ENCODE results near the gene PIGQ. TPM values are rescaled to one million over a fixed set of nuclear protein-coding genes. Genes with fewer than 3 reads are reported as not detected.
A peak's percentile ranks its signal among the peaks of the same experiment; 100 is the strongest.

Gene PIGQ
- total RNA-seq, 5 donors from 2014 or later (not counting 1 experiment from before 2014, with no cell fraction given), result 38.2 to 86.9 (median 63.1) TPM

GRCh38 chr16:549544-550263, 20.1 kb upstream of the PIGQ start:
- CTCF ChIA-PET, result no interaction called here
- peaks cover 0 to 11% of the 10 kb centered on the region in 2 experiments for H3K4me1 ChIP-seq (ENCODE audit: control insufficient read depth in 1 of 2, extremely low read depth in 1 of 2, insufficient read depth in 2 of 2, low read length in 2 of 2)

GRCh38 chr16:551210-551609, 18.6 kb upstream of the PIGQ start:
- H3K27ac ChIP-seq (ENCODE audit: low read length), result no peak overlapping the region
- DNase-seq, result no peak
- 96% methylated on average over 28 of the region's 28 CpGs for WGBS (ENCODE audit: insufficient coverage)
- no peak for ATAC-seq (replicated peaks in 1 of 4)
- H3K36me3 Mint-ChIP-seq, result peaks cover 3% of the 10 kb centered on the region
- no peaks in the 10 kb centered on the region for H3K9me3 Mint-ChIP-seq
- peaks cover 19 to 27% of the 10 kb centered on the region in 2 donors for H3K36me3 ChIP-seq (ENCODE audit: control insufficient read depth in 2 of 2, extremely low read depth in 1 of 2, insufficient read depth in 1 of 2, low read length in 1 of 2)
- H3K4me3 Mint-ChIP-seq, result no peak overlapping the region
- peaks cover 0 to 11% of the 10 kb centered on the region in 2 experiments for H3K4me1 ChIP-seq (ENCODE audit: control insufficient read depth in 1 of 2, extremely low read depth in 1 of 2, insufficient read depth in 2 of 2, low read length in 2 of 2)
- ChIA-PET CTCF (no interaction called here), POLR2A (no interaction called here)
- H3K9me3 ChIP-seq, result no peaks in the 10 kb centered on the region
- no peaks in the 10 kb centered on the region for H3K4me1 Mint-ChIP-seq
- H3K4me3 ChIP-seq (ENCODE audit: control insufficient read depth in 1 of 2, extremely low read depth in 1 of 2, low read length in 1 of 2), result no peak overlapping the region
- H3K27me3 ChIP-seq (replicated peaks in 1 of 2; ENCODE audit: control insufficient read depth in 2 of 2, extremely low read depth in 1 of 2, insufficient read depth in 2 of 2, low read length in 1 of 2), result no peaks in the 10 kb centered on the region
- H3K27ac Mint-ChIP-seq, result no peak overlapping the region
- H3K27me3 Mint-ChIP-seq, result no peaks in the 10 kb centered on the region

More at GRCh38 chr16:549544-550263, 20.1 kb upstream of the PIGQ start:
- 98% methylated on average over 50 of the region's 54 CpGs for WGBS (ENCODE audit: insufficient coverage)
- Histone ChIP-seq H3K36me3 (ENCODE audit: control insufficient read depth in 2 of 2, extremely low read depth in 1 of 2, insufficient read depth in 1 of 2, low read length in 1 of 2) (peaks cover 19 to 27% of the 10 kb centered on the region in 2 donors), H3K27ac (ENCODE audit: low read length) (no peak overlapping the region), H3K27me3 (replicated peaks in 1 of 2; ENCODE audit: control insufficient read depth in 2 of 2, extremely low read depth in 1 of 2, insufficient read depth in 2 of 2, low read length in 1 of 2) (no peaks in the 10 kb centered on the region), H3K9me3 (no peaks in the 10 kb centered on the region), H3K4me3 (ENCODE audit: control insufficient read depth in 1 of 2, extremely low read depth in 1 of 2, low read length in 1 of 2) (no peak overlapping the region)
- DNase-seq (no peak), ATAC-seq (replicated peaks in 1 of 4) (no peak)
- Mint-ChIP-seq H3K4me3 (no peak overlapping the region), H3K4me1 (no peaks in the 10 kb centered on the region), H3K27ac (no peak overlapping the region), H3K36me3 (peaks cover 3% of the 10 kb centered on the region), H3K9me3 (no peaks in the 10 kb centered on the region), H3K27me3 (no peaks in the 10 kb centered on the region)
- POLR2A ChIA-PET, result no interaction called here

GRCh38 chr16:552171-552570, 17.6 kb upstream of the PIGQ start:
- no peaks in the 10 kb centered on the region for H3K27me3 Mint-ChIP-seq
- no peaks in the 10 kb centered on the region for H3K4me1 Mint-ChIP-seq
- no peak for DNase-seq
- ChIA-PET CTCF (no interaction called here), POLR2A (no interaction called here)
- peaks cover 16 to 22% of the 10 kb centered on the region in 2 donors for H3K36me3 ChIP-seq (ENCODE audit: control insufficient read depth in 2 of 2, extremely low read depth in 1 of 2, insufficient read depth in 1 of 2, low read length in 1 of 2)
- no peak overlapping the region for H3K4me3 ChIP-seq (ENCODE audit: control insufficient read depth in 1 of 2, extremely low read depth in 1 of 2, low read length in 1 of 2)
- H3K9me3 Mint-ChIP-seq, result no peaks in the 10 kb centered on the region
- 97% methylated on average over 31 of the region's 35 CpGs for WGBS (ENCODE audit: insufficient coverage)
- no peak for ATAC-seq (replicated peaks in 1 of 4)
- peaks cover 0 to 4% of the 10 kb centered on the region in 2 experiments for H3K4me1 ChIP-seq (ENCODE audit: control insufficient read depth in 1 of 2, extremely low read depth in 1 of 2, insufficient read depth in 2 of 2, low read length in 2 of 2)
- H3K4me3 Mint-ChIP-seq, result no peak overlapping the region
- H3K9me3 ChIP-seq, result no peaks in the 10 kb centered on the region
- no peak overlapping the region for H3K27ac Mint-ChIP-seq
- H3K27me3 ChIP-seq (replicated peaks in 1 of 2; ENCODE audit: control insufficient read depth in 2 of 2, extremely low read depth in 1 of 2, insufficient read depth in 2 of 2, low read length in 1 of 2), result peaks cover 0 to 3% of the 10 kb centered on the region in 2 experiments
- no peak overlapping the region for H3K27ac ChIP-seq (ENCODE audit: low read length)
- peaks cover 3% of the 10 kb centered on the region for H3K36me3 Mint-ChIP-seq

- H3K4me3 ChIP-seq (ENCODE audit: control insufficient read depth in 1 of 2, extremely low read depth in 1 of 2, low read length in 1 of 2), result no peak overlapping the region
- peaks cover 12 to 16% of the 10 kb centered on the region in 2 donors for H3K36me3 ChIP-seq (ENCODE audit: control insufficient read depth in 2 of 2, extremely low read depth in 1 of 2, insufficient read depth in 1 of 2, low read length in 1 of 2)
- H3K9me3 ChIP-seq, result no peaks in the 10 kb centered on the region
- DNase-seq, result no peak
- H3K27ac Mint-ChIP-seq, result no peak overlapping the region
- no peak overlapping the region for H3K27ac ChIP-seq (ENCODE audit: low read length)
- H3K27me3 ChIP-seq (replicated peaks in 1 of 2; ENCODE audit: control insufficient read depth in 2 of 2, extremely low read depth in 1 of 2, insufficient read depth in 2 of 2, low read length in 1 of 2), result peaks cover 0 to 18% of the 10 kb centered on the region in 2 experiments
- CTCF ChIA-PET, result no interaction called here
- ATAC-seq (replicated peaks in 1 of 4), result no peak
- no peaks in the 10 kb centered on the region for H3K4me1 ChIP-seq (ENCODE audit: control insufficient read depth in 1 of 2, extremely low read depth in 1 of 2, insufficient read depth in 2 of 2, low read length in 2 of 2)
- H3K27me3 Mint-ChIP-seq, result peaks cover 0 to 5% of the 10 kb centered on the region in 2 donors
- peaks cover 3% of the 10 kb centered on the region for H3K36me3 Mint-ChIP-seq
- POLR2A ChIA-PET, result no interaction called here
- WGBS (ENCODE audit: insufficient coverage), result 93% methylated on average over 32 of the region's 33 CpGs
- H3K4me3 Mint-ChIP-seq, result no peak overlapping the region
- H3K4me1 Mint-ChIP-seq, result no peaks in the 10 kb centered on the region
- H3K9me3 Mint-ChIP-seq, result no peaks in the 10 kb centered on the region
Measured at GRCh38 chr16:553601-554296, 16.0 kb upstream of the PIGQ start.

GRCh38 chr16:554297-554621, 15.5 kb upstream of the PIGQ start:
- Histone ChIP-seq H3K4me3 (ENCODE audit: control insufficient read depth in 1 of 2, extremely low read depth in 1 of 2, low read length in 1 of 2) (no peak overlapping the region), H3K9me3 (no peaks in the 10 kb centered on the region), H3K27me3 (replicated peaks in 1 of 2; ENCODE audit: control insufficient read depth in 2 of 2, extremely low read depth in 1 of 2, insufficient read depth in 2 of 2, low read length in 1 of 2) (peaks cover 0 to 24% of the 10 kb centered on the region in 2 experiments), H3K36me3 (ENCODE audit: control insufficient read depth in 2 of 2, extremely low read depth in 1 of 2, insufficient read depth in 1 of 2, low read length in 1 of 2) (peaks cover 12 to 16% of the 10 kb centered on the region in 2 donors), H3K27ac (ENCODE audit: low read length) (no peak overlapping the region), H3K4me1 (ENCODE audit: control insufficient read depth in 1 of 2, extremely low read depth in 1 of 2, insufficient read depth in 2 of 2, low read length in 2 of 2) (no peaks in the 10 kb centered on the region)
- Mint-ChIP-seq H3K4me3 (no peak overlapping the region), H3K4me1 (no peaks in the 10 kb centered on the region), H3K27ac (no peak overlapping the region), H3K36me3 (peaks cover 3% of the 10 kb centered on the region), H3K9me3 (no peaks in the 10 kb centered on the region), H3K27me3 (peaks cover 0 to 8% of the 10 kb centered on the region in 2 donors)
- WGBS (ENCODE audit: insufficient coverage), result 93% methylated on average over 8 of the region's 11 CpGs
- CTCF ChIA-PET, result no interaction called here
- POLR2A ChIA-PET, result no interaction called here
- ATAC-seq (replicated peaks in 1 of 4) (no peak), DNase-seq (no peak)

GRCh38 chr16:554640-555365, 15.0 kb upstream of the PIGQ start:
- no peak for ATAC-seq (replicated peaks in 1 of 4)

More at GRCh38 chr16:554640-555365, 15.0 kb upstream of the PIGQ start:
- H3K36me3 ChIP-seq (ENCODE audit: control insufficient read depth in 2 of 2, extremely low read depth in 1 of 2, insufficient read depth in 1 of 2, low read length in 1 of 2), result peaks cover 10 to 12% of the 10 kb centered on the region in 2 donors
- Mint-ChIP-seq H3K27me3 (peaks cover 0 to 10% of the 10 kb centered on the region in 2 donors), H3K27ac (no peak overlapping the region), H3K9me3 (no peaks in the 10 kb centered on the region), H3K4me1 (no peaks in the 10 kb centered on the region), H3K4me3 (no peak overlapping the region), H3K36me3 (peaks cover 3% of the 10 kb centered on the region)
- H3K4me1 ChIP-seq (ENCODE audit: control insufficient read depth in 1 of 2, extremely low read depth in 1 of 2, insufficient read depth in 2 of 2, low read length in 2 of 2), result peaks cover 0 to 4% of the 10 kb centered on the region in 2 experiments
- peak in 1 of 35 experiments; percentile 19 for DNase-seq
- peaks cover 0 to 29% of the 10 kb centered on the region in 2 experiments for H3K27me3 ChIP-seq (replicated peaks in 1 of 2; ENCODE audit: control insufficient read depth in 2 of 2, extremely low read depth in 1 of 2, insufficient read depth in 2 of 2, low read length in 1 of 2)
- H3K9me3 ChIP-seq, result no peaks in the 10 kb centered on the region
- 90% methylated on average over 41 of the region's 54 CpGs for WGBS (ENCODE audit: insufficient coverage)
- H3K4me3 ChIP-seq (ENCODE audit: control insufficient read depth in 1 of 2, extremely low read depth in 1 of 2, low read length in 1 of 2), result no peak overlapping the region
- POLR2A ChIA-PET, result no interaction called here
- CTCF ChIA-PET, result no interaction called here
- H3K27ac ChIP-seq (ENCODE audit: low read length), result no peak overlapping the region
